ENCODE data around the gene ST6GALNAC4. TPM values are rescaled to one million over a fixed set of nuclear protein-coding genes. Genes with fewer than 3 reads are reported as not detected.
A peak's percentile ranks its signal among the peaks of the same experiment; 100 is the strongest.

The ST6GALNAC4 gene, protein sequence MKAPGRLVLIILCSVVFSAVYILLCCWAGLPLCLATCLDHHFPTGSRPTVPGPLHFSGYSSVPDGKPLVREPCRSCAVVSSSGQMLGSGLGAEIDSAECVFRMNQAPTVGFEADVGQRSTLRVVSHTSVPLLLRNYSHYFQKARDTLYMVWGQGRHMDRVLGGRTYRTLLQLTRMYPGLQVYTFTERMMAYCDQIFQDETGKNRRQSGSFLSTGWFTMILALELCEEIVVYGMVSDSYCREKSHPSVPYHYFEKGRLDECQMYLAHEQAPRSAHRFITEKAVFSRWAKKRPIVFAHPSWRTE
- 5.5 and 11.1 TPM in 2 replicates for total RNA-seq (ENCODE audit: low replicate concordance)

DNA sequence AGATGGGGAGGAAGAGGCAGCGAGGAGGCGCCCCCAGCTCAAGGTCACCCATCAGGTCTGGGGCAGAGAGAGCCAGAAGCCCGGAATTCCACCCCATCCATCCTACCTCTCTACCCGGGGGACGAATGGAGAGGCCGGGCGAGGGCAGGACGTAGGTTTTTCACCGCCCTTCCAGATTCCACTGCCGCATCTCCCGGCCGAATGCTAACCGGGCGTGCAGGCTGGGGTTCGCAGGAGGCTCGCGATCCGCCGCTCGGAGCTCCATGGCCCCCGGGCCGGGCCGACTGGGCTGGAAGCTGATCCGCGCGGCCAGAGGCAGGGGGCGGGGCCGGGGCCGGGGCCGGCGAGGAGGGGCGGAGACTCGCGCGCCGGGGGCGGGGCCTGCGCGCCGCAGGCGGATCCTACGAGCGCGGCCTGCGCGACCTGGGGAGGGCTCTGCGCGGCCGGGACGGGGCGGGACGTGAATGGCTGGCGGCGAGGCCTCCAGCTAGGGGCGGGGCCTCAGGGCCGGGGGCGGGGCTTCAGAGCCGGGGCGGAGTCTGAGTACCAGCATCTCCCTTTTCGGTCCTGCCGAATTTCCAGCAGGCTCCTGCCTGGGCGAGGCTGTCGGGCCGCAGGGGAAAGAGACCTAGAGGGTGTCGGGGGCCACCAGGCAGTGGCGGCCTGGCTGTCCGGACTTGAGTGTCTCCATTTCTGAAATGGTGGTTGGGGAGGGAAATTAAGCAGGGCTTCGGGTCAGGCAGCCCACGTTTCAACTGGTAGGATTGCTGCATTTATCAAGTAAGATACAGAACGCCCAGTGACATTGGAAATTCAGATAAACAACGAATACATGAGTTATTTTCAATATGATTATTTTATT lies at the start of gene ST6GALNAC4:
TSS of gene ST6GALNAC4 (minus strand) at position 322 of the 862 bp plus-strand sequence. CDS start 622 bp downstream, outside the sequence.
- H3K9me3 ChIP-seq (ENCODE audit: low read depth), result no peaks in the 10 kb centered on the region
- TF ChIP-seq EZH2phosphoT487 (IDR thresholded peaks at IDR 0.05) (peak; percentile 14), EZH2 (IDR thresholded peaks at IDR 0.05) (no peak)
- TF ChIP-seq, protein P1, sequence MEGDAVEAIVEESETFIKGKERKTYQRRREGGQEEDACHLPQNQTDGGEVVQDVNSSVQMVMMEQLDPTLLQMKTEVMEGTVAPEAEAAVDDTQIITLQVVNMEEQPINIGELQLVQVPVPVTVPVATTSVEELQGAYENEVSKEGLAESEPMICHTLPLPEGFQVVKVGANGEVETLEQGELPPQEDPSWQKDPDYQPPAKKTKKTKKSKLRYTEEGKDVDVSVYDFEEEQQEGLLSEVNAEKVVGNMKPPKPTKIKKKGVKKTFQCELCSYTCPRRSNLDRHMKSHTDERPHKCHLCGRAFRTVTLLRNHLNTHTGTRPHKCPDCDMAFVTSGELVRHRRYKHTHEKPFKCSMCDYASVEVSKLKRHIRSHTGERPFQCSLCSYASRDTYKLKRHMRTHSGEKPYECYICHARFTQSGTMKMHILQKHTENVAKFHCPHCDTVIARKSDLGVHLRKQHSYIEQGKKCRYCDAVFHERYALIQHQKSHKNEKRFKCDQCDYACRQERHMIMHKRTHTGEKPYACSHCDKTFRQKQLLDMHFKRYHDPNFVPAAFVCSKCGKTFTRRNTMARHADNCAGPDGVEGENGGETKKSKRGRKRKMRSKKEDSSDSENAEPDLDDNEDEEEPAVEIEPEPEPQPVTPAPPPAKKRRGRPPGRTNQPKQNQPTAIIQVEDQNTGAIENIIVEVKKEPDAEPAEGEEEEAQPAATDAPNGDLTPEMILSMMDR (IDR thresholded peaks at IDR 0.05), result no peak
- peak within 1 kb of the TSS; percentile 56 for H3K4me3 ChIP-seq
- DNase-seq (ENCODE audit: low spot score), result peak; percentile 98
- H3K9ac ChIP-seq, result no peak within 1 kb of the TSS
- Mint-ChIP-seq H3K27me3 (ENCODE audit: insufficient read depth, low read depth) (peaks cover 12% of the 10 kb centered on the region), H3K27ac (no peak within 1 kb of the TSS), H3K4me1 (peaks cover 28% of the 10 kb centered on the region), H3K4me3 (peak within 1 kb of the TSS; percentile 85), H3K9me3 (no peaks in the 10 kb centered on the region), H3K36me3 (no peaks in the 10 kb centered on the region)
- no peaks in the 10 kb centered on the region for H3K79me2 ChIP-seq (ENCODE audit: low read depth)
- no peak within 1 kb of the TSS for H3K27ac ChIP-seq
- H3K27me3 ChIP-seq, result peaks cover 33% of the 10 kb centered on the region
- H3K36me3 ChIP-seq, result no peaks in the 10 kb centered on the region
- H3K4me1 ChIP-seq, result no peaks in the 10 kb centered on the region
- peaks cover 10% of the 10 kb centered on the region for H3F3A ChIP-seq (ENCODE audit: low read depth)
- H2AFZ ChIP-seq (replicated peaks), result peak within 1 kb of the TSS; percentile 88
- H4K20me1 ChIP-seq (ENCODE audit: low read depth), result no peaks in the 10 kb centered on the region
- H3K4me2 ChIP-seq, result peak within 1 kb of the TSS; percentile 89

DNA sequence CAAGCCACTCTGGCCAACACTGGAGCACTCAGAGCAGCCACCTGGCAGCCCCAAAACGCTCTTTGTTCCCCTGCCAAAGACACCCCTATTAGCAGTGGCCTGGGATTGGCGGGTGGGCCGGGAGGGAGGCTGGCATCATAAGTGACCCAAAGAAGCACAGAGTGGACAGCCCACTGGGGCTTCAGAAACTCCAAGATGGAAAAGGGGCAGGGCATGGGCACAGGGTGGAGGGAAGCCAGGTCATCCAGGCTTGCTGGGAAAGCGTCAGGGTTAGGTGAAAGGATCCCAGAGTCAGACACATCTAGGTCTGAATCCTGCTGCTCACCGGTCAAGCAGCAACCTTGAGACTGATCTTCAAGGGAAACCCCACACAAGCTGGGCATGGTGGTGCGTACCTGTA lies 49.1 kb upstream of the ST6GALNAC4 start:
- TF ChIP-seq, protein P1 (IDR thresholded peaks at IDR 0.05), result no peak
- TF ChIP-seq EZH2 (IDR thresholded peaks at IDR 0.05) (no peak), EZH2phosphoT487 (IDR thresholded peaks at IDR 0.05) (no peak)
- peaks cover 57% of the 10 kb centered on the region for H3K4me1 Mint-ChIP-seq
- H2AFZ ChIP-seq (replicated peaks), result no peak overlapping the region

DNA sequence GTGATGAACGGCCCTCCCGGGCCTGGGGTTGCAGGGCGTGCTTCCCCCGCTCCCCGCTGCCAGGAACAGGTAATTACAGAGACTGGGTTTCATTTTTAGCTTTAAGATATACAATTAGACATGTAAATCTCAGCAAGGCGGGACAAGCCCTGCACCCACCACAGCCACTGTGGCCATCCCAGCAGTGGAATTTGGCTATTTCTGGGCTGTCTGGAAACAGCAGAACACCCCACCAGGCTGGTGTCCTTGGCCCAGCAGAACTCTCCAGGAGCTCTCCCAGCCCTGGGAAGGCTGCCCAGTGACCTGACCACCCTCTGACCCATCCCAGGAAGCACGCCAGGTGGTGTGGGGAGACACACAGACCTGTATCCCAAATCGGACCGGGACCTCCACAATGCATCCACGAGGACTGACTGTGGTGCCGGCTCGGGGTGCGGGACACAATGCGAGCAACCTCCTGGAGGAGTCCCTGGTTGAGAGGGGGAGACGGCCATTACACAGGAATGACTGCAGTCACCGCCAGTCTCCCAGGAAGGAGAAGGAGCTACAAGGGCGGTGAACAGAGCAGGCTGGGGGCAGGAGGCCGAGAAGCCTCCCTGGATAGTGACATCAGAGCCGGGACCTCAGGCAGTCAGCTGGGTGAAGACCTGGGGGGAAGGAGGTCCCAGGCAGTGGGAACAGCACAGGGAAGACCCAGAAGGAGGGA lies 46.7 kb upstream of the ST6GALNAC4 start:
- H2AFZ ChIP-seq (replicated peaks), result no peak overlapping the region
- no peaks in the 10 kb centered on the region for H3K36me3 ChIP-seq
- Mint-ChIP-seq H3K27ac (peak overlapping the region; percentile 74), H3K36me3 (peaks cover 5% of the 10 kb centered on the region), H3K4me1 (peaks cover 44% of the 10 kb centered on the region), H3K9me3 (peaks cover 2% of the 10 kb centered on the region), H3K4me3 (no peak overlapping the region), H3K27me3 (ENCODE audit: insufficient read depth, low read depth) (peaks cover 2% of the 10 kb centered on the region)
- no peak overlapping the region for H3K27ac ChIP-seq
- H3K27me3 ChIP-seq, result no peaks in the 10 kb centered on the region
- H3K4me1 ChIP-seq, result peaks cover 16% of the 10 kb centered on the region
- H3F3A ChIP-seq (ENCODE audit: low read depth), result peaks cover 16% of the 10 kb centered on the region
- no peak overlapping the region for H3K9ac ChIP-seq
- H3K4me3 ChIP-seq, result no peak overlapping the region
- H3K4me2 ChIP-seq, result no peak overlapping the region
- TF ChIP-seq, protein P1 (IDR thresholded peaks at IDR 0.05), result no peak
- no peak for TF ChIP-seq EZH2 (IDR thresholded peaks at IDR 0.05)
- no peak for TF ChIP-seq EZH2phosphoT487 (IDR thresholded peaks at IDR 0.05)
- H3K79me2 ChIP-seq (ENCODE audit: low read depth), result peaks cover 98% of the 10 kb centered on the region
- DNase-seq (ENCODE audit: low spot score), result no peak
- peaks cover 99% of the 10 kb centered on the region for H4K20me1 ChIP-seq (ENCODE audit: low read depth)
- H3K9me3 ChIP-seq (ENCODE audit: low read depth), result no peaks in the 10 kb centered on the region

More for the DNA sequence above, 49.1 kb upstream of the ST6GALNAC4 start:
- Histone ChIP-seq H3K36me3 (no peaks in the 10 kb centered on the region), H3K4me3 (no peak overlapping the region), H3K27me3 (no peaks in the 10 kb centered on the region), H3F3A (ENCODE audit: low read depth) (peaks cover 5% of the 10 kb centered on the region), H3K9me3 (ENCODE audit: low read depth) (no peaks in the 10 kb centered on the region), H3K4me2 (no peak overlapping the region), H3K4me1 (peaks cover 14% of the 10 kb centered on the region), H3K79me2 (ENCODE audit: low read depth) (peaks cover 98% of the 10 kb centered on the region), H3K27ac (no peak overlapping the region), H3K9ac (no peak overlapping the region), H4K20me1 (ENCODE audit: low read depth) (peaks cover 100% of the 10 kb centered on the region)
- H3K27ac Mint-ChIP-seq, result peak overlapping the region; percentile 96
- H3K9me3 Mint-ChIP-seq, result no peaks in the 10 kb centered on the region
- no peaks in the 10 kb centered on the region for H3K36me3 Mint-ChIP-seq
- peaks cover 2% of the 10 kb centered on the region for H3K27me3 Mint-ChIP-seq (ENCODE audit: insufficient read depth, low read depth)
- no peak for DNase-seq (ENCODE audit: low spot score)
- no peak overlapping the region for H3K4me3 Mint-ChIP-seq
